Suprapubic skin (tissue), 4 donors: Measurements from ENCODE around the gene CHST12.

Experiments
- EP300 ChIP-seq: sonication (generic); formaldehyde crosslinking; IDR thresholded peaks from one replicate; pipeline ENCODE4 v1.6.1; 2017; ENCODE audit warnings: antibody characterized with exemption
- POLR2AphosphoS5 ChIP-seq, 3 donors: sonication (generic); formaldehyde crosslinking; IDR thresholded peaks; one replicate each; pipeline ENCODE4 v1.6.1; 2017; ENCODE audit warnings: antibody characterized with exemption in 3 of 3

- TF ChIP-seq EP300 (no peak), POLR2AphosphoS5 (IDR thresholded peaks at IDR 0.05) (no peak)
Observed at GRCh38 chr7:2477447-2478398, 74.3 kb downstream of the CHST12 start.
